Stimulated activated CD4-positive, alpha-beta T cell treated with anti-CD3 and anti-CD28 coated beads, Interleukin-4, amount 100 ng/mL, for 24 hours (primary cell): ENCODE results near the gene RNF20.
"Not testable (repeated sequence)": the region's sequence is repeated elsewhere in the genome, so short reads cannot be mapped to it uniquely, and the experiment has no call there.

ENCODE experiments used
- DNase-seq: peaks from one replicate; pipeline ENCODE4 v3.0.0-alpha.2; 2020

Gene RNF20

GRCh38 chr9:101536351-101536750 is 2.7 kb downstream of the RNF20 start:
- no peak for DNase-seq

DNA sequence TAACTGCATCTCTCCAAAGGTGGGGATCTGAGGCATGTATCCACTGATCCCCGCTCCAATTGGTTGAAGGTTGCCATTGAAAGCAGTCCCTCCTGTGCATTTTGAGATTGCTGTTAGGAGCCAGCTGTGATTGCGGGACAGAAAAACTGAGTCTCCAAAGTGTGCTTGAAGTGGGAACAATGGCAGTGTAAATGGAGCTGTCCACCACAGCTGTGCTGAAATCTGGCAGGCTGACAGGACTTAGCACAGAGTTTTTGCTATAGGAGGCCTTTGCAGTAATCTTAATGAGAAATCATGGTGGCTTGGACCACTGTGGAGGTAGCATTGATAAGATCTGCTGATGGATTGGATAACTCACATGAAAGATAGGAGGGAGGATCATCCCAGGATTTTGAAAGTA is 3.3 kb downstream of the RNF20 start:
- DNase-seq: no peak

- no peak for DNase-seq
These were observed 6.4 kb downstream of the RNF20 start for GRCh38 chr9:101540069-101540468.

DNA sequence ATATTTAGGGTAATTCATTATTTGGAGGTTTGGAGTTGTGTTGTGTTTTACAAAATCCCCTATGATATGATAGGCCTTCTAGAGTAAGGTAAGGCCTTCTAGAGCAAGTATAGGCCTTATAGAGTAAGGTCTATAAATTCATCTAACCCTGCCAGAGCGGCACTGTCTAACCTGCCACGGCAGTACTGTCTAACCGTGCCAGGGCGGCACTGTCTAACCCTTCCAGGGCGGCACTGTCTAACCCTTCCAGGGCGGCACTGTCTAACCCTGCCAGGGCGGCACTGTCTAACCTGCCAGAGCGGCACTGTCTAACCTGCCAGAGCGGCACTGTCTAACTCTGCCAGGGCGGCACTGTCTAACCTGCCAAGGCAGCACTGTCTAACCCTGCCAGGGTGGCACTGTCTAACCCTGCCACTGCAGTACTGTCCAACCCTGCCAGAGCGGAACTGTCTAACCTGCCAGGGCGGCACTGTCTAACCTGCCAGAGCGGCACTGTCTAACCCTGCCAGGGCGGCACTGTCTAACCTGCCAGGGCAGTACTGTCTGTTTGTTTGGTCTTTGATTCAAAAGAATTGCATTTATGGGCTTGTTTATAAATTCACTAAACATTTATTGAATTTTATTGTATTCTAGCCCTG is 9.6 kb downstream of the RNF20 start:
- no peak for DNase-seq

DNA sequence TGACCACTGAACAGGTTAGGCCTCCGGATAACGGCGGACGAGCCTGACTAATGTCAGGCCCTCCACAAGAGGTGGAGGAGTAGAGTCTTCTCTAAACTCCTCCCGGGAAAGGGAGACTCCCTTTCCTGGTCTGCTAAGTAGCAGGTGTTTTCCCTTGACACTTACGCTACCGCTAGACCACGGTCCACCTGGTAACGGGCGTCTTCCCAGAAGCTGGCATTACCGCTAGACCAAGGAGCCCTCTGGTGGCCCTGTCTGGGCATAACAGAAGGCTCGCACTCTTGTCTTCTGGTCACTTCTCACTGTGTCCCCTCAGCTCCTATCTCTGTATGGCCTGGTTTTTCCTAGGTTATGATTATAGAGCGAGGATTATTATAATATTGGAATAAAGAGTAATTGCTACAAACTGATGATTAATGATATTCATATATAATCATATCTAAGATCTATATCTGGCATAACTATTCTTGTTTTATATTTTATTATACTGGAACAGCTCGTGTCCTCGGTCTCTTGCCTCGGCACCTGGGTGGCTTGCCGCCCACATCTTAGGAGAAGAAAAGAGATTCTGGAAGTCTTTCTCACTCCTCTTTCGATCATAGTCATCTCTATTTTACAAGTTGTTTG is 15.9 kb downstream of the RNF20 start:
- not testable (repeated sequence) for DNase-seq

DNA sequence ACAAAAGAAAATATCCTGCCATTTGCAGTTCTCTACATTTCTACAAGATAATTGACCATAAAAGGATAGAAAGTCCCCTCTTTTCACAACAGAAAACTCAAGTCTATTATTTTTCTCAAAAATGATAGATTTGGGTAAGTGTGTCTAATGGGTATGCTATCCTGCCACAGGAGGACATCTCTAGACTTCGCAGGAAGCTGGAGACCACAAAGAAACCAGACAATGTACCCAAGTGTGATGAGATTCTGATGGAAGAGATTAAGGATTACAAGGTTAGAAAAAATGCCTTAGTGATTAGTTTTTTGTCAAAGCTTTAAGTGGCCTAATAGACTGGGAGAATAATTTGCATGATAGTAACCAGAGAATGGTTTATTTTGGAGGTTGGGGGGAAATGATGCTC is 28.1 kb downstream of the RNF20 start:
- no peak for DNase-seq

DNA sequence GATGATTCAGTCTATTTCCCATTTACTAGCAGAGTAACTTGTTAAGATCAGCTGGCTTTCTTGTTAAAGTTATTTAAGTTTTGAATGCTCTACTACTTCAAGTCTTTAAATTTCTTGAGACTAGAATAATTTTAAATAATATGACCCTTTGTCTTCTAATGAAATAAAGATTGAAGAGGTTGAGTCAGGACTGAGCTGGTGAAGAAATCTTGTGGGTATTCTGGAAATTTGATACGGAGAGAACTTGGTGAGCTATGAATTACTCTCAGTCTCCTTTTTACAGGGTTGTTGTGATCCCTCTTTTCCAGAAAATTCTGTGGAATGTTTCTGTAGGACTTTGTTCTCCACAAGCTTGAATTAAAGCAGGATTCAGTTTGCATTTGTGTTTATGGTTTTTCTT is 29.3 kb downstream of the RNF20 start:
- no peak for DNase-seq

GRCh38 chr9:101564252-101564651 is 30.6 kb downstream of the RNF20 start:
- DNase-seq: no peak

GRCh38 chr9:101566904-101567724 is 33.5 kb downstream of the RNF20 start:
- DNase-seq: peak; percentile 34

DNA sequence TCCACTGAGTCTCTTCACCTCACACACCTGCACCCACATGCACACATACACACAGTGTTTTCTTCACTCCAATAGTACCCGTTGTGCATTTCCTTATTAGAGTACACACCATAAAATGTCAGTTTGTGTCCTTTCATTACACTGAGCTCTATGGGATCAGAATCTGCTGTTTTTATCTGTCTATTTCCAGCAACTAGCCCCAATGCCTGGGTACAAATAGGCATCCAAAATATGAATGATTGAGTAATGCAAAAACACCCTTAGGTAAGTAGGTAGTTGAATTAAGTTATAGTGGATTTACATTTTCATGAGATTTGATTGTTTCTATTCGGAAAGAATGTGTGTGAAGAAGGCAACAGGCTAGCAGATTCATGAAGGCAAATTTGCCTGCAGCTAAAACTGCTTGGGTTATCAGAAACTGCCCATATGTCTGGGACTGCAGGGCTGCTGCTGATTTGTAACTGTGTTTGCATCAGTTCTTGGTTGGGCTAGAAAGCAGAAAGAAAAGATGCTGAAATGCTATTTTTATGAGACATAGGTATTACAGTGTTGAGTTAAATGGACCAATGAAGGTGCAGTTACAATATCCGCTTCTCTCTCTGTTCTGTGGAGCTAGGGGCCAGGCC is 34.2 kb downstream of the RNF20 start:
- DNase-seq: no peak

DNA sequence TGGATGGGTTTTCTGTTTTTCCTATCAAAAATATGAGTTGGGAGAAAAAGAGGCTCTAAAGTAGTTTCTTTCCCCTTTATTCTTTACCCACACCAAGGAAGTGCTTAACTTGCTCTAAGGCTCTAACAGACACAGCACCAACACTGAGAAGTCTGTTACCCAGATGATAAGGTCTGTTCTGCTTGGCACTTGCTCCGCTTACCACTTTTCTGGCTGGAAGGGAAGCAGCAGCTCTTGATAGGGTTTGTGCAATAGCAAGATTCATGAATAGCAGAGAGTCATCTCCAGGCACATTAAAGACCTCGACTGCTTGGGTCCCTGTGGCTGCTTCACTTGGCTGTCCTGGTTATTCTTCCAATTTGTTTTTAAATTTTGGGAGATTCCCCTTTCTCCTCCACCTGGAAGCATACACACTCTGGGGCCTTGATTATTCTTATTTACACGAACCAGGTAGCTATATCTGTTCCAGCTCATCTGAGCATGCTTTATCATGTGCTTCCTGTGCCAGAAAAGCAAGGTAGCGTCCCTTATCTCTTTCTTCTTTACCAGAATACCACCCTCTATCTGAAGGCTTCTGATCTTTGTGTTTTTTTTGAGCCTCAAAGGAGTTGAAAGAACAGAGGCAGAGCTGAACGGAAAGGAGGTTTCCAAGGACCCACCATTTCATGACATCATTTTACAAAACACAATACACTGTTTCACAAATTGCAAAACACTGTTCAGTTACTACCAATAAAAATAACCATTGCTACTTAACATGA is 36.3 kb downstream of the RNF20 start:
- no peak for DNase-seq

DNA sequence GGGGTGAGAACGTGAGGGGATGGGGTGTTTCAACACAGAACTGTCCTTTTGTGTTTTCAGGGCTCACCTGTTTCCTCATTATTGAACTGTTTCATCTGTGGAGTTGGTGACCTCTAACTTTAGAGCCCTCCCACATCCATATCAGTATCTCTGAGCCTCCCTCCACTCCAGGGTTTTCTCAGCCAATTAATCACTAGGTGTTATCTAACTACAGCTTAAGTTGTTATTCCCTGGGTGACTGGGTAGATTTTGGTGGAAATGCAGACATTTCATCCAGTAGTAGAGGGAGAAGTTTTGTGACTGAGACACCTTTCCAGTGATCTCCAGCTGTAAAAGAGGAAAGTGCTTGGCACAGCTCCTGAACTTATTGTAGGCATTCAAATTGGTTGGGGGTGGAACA is 37.5 kb downstream of the RNF20 start:
- no peak for DNase-seq

DNA sequence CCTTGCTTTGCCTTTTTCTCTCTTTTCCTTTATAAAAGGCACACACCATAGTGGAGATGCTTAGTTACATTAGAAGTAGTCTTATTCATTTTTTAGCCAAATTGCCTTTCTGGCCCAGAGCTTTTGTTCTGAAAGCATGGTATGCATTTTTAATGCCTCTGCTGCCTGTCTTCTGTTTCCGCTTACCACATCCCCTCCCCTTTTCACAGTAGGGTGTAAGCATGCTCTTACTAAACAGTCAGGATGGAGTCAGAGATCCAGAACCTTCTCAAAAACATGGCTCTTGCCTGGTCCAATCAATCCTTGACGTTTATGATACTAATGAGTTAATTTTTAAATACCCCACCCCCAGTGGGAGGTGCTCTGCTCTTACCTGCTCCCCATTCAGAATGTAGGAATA is 38.7 kb downstream of the RNF20 start:
- no peak for DNase-seq

DNA sequence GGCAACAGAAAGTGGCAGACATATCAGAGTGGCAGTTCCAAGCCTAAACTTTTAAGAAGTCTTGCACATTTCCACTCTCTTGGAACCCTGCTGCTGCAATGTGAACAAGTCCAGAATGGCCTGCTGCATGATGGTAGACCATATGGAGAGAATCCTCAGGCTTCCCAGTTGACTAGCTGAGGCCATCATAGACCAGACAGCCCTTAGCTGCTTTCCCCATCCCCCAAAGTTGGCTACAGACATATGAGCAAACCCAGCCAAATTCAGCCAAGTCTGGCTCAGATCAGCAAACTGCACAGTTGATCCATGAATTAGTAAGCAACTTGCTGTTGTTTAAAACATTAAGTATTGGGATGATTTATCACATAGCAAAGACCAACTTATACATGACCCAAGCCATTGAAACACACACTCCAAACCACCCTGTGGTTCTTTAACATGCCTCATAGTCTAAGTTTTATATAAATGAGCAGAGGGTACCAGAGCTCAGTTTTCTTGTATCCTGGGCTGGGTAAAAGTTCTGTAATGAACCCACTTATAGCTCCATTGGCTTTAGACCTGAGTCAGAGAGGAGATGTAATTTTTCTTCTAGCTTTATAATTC is 41.2 kb downstream of the RNF20 start:
- DNase-seq: no peak

GRCh38 chr9:101578378-101578777 is 44.7 kb downstream of the RNF20 start:
- no peak for DNase-seq

GRCh38 chr9:101579711-101580545 is 46.3 kb downstream of the RNF20 start:
- DNase-seq: no peak

- no peak for DNase-seq
These were observed 48.9 kb downstream of the RNF20 start for GRCh38 chr9:101582553-101582952.

DNA sequence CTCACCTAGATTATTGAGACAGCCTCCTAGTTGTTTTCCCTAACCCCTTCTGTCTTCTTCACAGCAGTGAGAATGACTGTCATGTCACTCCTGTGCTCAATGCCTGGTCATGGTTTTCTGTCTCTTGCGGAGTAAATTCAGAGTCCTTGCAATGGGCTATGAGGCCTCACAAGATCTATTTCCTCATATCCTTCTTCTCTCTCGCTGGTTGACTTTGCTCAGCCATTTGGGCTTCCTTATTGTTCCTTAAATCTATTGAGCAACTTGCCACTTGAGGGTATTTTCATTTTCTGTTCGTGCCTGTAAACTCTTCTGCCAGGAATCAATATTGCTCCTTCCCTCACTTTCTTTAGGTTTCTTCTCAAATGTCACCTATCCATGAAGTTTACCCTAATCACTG is 52.1 kb downstream of the RNF20 start:
- no peak for DNase-seq

DNA sequence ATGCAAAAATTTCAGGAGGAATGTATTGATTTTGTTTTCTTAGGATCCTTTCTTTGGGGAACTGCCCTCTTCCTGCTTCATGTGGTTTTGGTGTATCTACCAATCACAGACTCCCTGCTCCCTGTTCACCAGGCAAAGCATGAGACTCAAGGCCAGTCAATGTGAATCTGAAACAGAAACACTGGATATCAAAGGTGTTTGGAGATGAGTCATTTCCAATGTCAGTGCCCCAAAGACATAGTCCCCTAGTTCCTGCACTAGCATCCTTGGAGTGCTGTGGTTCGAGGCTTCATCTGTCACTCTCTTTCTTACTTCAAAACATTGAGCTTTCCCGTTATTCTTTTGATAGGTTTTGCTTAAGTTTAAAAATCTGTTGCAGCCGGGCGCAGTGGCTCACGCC is 53.0 kb downstream of the RNF20 start:
- no peak for DNase-seq

- DNase-seq: no peak
These were observed 53.8 kb downstream of the RNF20 start for GRCh38 chr9:101587332-101588043.

DNA sequence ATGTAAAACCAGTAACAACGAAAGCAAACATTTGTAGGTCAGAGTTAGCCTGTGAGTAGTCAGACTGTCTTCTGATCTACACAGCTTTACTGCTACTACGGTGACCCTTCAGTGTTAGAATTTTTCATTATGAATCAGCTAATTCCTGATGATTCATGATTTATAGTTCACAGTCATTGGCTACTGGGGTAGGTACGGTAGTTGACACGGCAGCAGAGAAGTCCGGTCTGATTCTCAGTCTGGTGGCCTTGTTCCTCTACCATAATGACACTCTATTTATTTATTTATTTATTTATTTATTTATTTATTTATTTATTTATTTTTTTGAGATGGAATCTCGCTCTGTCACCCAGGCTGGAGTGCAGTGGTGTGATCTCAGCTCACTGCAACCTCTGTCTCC is 56.4 kb downstream of the RNF20 start:
- DNase-seq: not testable (repeated sequence)
